ENCODE measurements around the gene SLC38A7. TPM values are rescaled to one million over a fixed set of nuclear protein-coding genes. Genes with fewer than 3 reads are reported as not detected.
"Not testable (repeated sequence)": the region's sequence is repeated elsewhere in the genome, so short reads cannot be mapped to it uniquely, and the experiment has no call there.

The SLC38A7 gene
- polyA plus RNA-seq, 1 experiment, result 11.7 TPM

- DNase-seq (ENCODE audit: low read depth, low spot score), result no peak
- CTCF ChIA-PET, result no interaction called here
- TF ChIP-seq CTCF (IDR thresholded peaks at IDR 0.05; ENCODE audit: low read depth, low read length), result no peak
- Histone ChIP-seq H3K4me3 (ENCODE audit: low read depth, low read length) (no peak overlapping the region), H3K27me3 (ENCODE audit: control insufficient read depth, insufficient read depth, low read length) (no peaks in the 10 kb centered on the region), H3K27ac (ENCODE audit: low read depth, low read length) (no peak overlapping the region), H3K9me3 (ENCODE audit: control insufficient read depth, insufficient read depth, low read length) (no peaks in the 10 kb centered on the region)
- POLR2A ChIA-PET, result interaction anchor here (0.6 kb wide), 1 partner anchor 628 kb away, joined by 3 read pairs; no protein-coding TSS in a partner anchor
Observed at GRCh38 chr16:58639230-58639629, 45.3 kb downstream of the SLC38A7 start.

- H3K27me3 ChIP-seq (ENCODE audit: control insufficient read depth, insufficient read depth, low read length), result no peaks in the 10 kb centered on the region
- ChIA-PET CTCF (no interaction called here), POLR2A (interaction anchor here (0.6 kb wide), 1 partner anchor 627 kb away, joined by 3 read pairs; no protein-coding TSS in a partner anchor)
- H3K27ac ChIP-seq (ENCODE audit: low read depth, low read length), result no peak overlapping the region
- TF ChIP-seq CTCF (IDR thresholded peaks at IDR 0.05; ENCODE audit: low read depth, low read length), result peak; percentile 67
- peak; percentile 83 for DNase-seq (ENCODE audit: low read depth, low spot score)
- no peaks in the 10 kb centered on the region for H3K9me3 ChIP-seq (ENCODE audit: control insufficient read depth, insufficient read depth, low read length)
- no peak overlapping the region for H3K4me3 ChIP-seq (ENCODE audit: low read depth, low read length)
Observed at GRCh38 chr16:58638148-58639036, 46.2 kb downstream of the SLC38A7 start.

GRCh38 chr16:58637021-58637420 lies 47.5 kb downstream of the SLC38A7 start:
- not testable (repeated sequence) for H3K27me3 ChIP-seq (ENCODE audit: control insufficient read depth, insufficient read depth, low read length); DNase-seq (ENCODE audit: low read depth, low spot score); H3K27ac ChIP-seq (ENCODE audit: low read depth, low read length); H3K9me3 ChIP-seq (ENCODE audit: control insufficient read depth, insufficient read depth, low read length); H3K4me3 ChIP-seq (ENCODE audit: low read depth, low read length)
- ChIA-PET CTCF (interaction anchor here (0.6 kb wide), 1 partner anchor 123 kb away, joined by 6 read pairs; no protein-coding TSS in a partner anchor), POLR2A (interaction anchor here (0.8 kb wide), 1 partner anchor 48 kb away, joined by 3 read pairs; no protein-coding TSS in a partner anchor)

- H3K27me3 ChIP-seq (ENCODE audit: control insufficient read depth, insufficient read depth, low read length), result no peaks in the 10 kb centered on the region
- ChIA-PET CTCF (no interaction called here), POLR2A (no interaction called here)
- TF ChIP-seq CTCF (IDR thresholded peaks at IDR 0.05; ENCODE audit: low read depth, low read length), result no peak
- no peaks in the 10 kb centered on the region for H3K9me3 ChIP-seq (ENCODE audit: control insufficient read depth, insufficient read depth, low read length)
- no peak for DNase-seq (ENCODE audit: low read depth, low spot score)
- H3K4me3 ChIP-seq (ENCODE audit: low read depth, low read length), result no peak overlapping the region
- no peak overlapping the region for H3K27ac ChIP-seq (ENCODE audit: low read depth, low read length)
Observed at GRCh38 chr16:58636466-58636865, 48.1 kb downstream of the SLC38A7 start.

GRCh38 chr16:58635502-58635901 lies 49.1 kb downstream of the SLC38A7 start:
- H3K27me3 ChIP-seq (ENCODE audit: control insufficient read depth, insufficient read depth, low read length), result no peaks in the 10 kb centered on the region
- H3K27ac ChIP-seq (ENCODE audit: low read depth, low read length), result no peak overlapping the region
- H3K4me3 ChIP-seq (ENCODE audit: low read depth, low read length), result no peak overlapping the region
- TF ChIP-seq CTCF (IDR thresholded peaks at IDR 0.05; ENCODE audit: low read depth, low read length), result no peak
- DNase-seq (ENCODE audit: low read depth, low spot score), result no peak
- ChIA-PET POLR2A (no interaction called here), CTCF (no interaction called here)
- no peaks in the 10 kb centered on the region for H3K9me3 ChIP-seq (ENCODE audit: control insufficient read depth, insufficient read depth, low read length)

Measured in AG04450 (cell line).